OCI-LY1 (cell line): ENCODE measurements around the gene PRTFDC1.
"Not testable (repeated sequence)": the region's sequence is repeated elsewhere in the genome, so short reads cannot be mapped to it uniquely, and the experiment has no call there.

Source experiments
- H2AFZ ChIP-seq: fragments of 200-600 bp; sonication (generic), shearing (Covaris generic); 2 replicates; pipeline ENCODE4 v1.6.0; 2014; ENCODE audit warnings: antibody characterized with exemption, mild to moderate bottlenecking, low read length
- H3F3A ChIP-seq: fragments of 200-600 bp; sonication (generic), shearing (Covaris generic); 2 replicates; pipeline ENCODE4 v1.6.0; 2014; ENCODE audit warnings: mild to moderate bottlenecking, antibody characterized with exemption, low read length, moderate library complexity; ENCODE audit not compliant: insufficient read depth
- H3K27ac ChIP-seq: fragments of 200-600 bp; sonication (generic); 2 replicates; pipeline ENCODE4 v1.5.1; 2014; ENCODE audit warnings: low read length, mixed run types, mild to moderate bottlenecking, low read depth; ENCODE audit not compliant: poor library complexity, severe bottlenecking
- H3K27me3 ChIP-seq: fragments of 200-600 bp; sonication (generic); 2 replicates; pipeline ENCODE4 v1.6.0; 2014; ENCODE audit warnings: antibody characterized with exemption, mild to moderate bottlenecking, low read length, moderate library complexity; ENCODE audit not compliant: insufficient read depth
- H3K36me3 ChIP-seq: fragments of 200-600 bp; sonication (generic); 2 replicates; pipeline ENCODE4 v1.6.1; 2014; ENCODE audit warnings: mild to moderate bottlenecking, antibody characterized with exemption, low read length, moderate library complexity, mixed read lengths; ENCODE audit not compliant: insufficient read depth
- H3K4me1 ChIP-seq: fragments of 200-600 bp; sonication (generic); 2 replicates; pipeline ENCODE4 v1.5.1; 2014; ENCODE audit warnings: mild to moderate bottlenecking, low read length, moderate library complexity; ENCODE audit not compliant: insufficient read depth, severe bottlenecking
- H3K4me2 ChIP-seq: fragments of 200-600 bp; sonication (generic), shearing (Covaris generic); 2 replicates; pipeline ENCODE4 v1.6.1; 2014; ENCODE audit warnings: low read length
- H3K4me3 ChIP-seq: fragments of 200-600 bp; sonication (generic); 2 replicates; pipeline ENCODE4 v1.5.1; 2014; ENCODE audit warnings: low read length, low read depth, mild to moderate bottlenecking, mixed read lengths; ENCODE audit not compliant: poor library complexity, severe bottlenecking
- H3K79me2 ChIP-seq: fragments of 200-600 bp; shearing (Covaris generic); 2 replicates; pipeline ENCODE4 v1.6.1; 2016; ENCODE audit warnings: mixed run types, low read length, mixed read lengths; ENCODE audit not compliant: insufficient read depth
- H3K9ac ChIP-seq: fragments of 200-600 bp; sonication (generic), shearing (Covaris generic); 2 replicates; pipeline ENCODE4 v1.6.1; 2014; ENCODE audit warnings: mild to moderate bottlenecking, low read length, mixed read lengths
- H3K9me2 ChIP-seq: fragments of 200-600 bp; sonication (generic), shearing (Covaris generic); 2 replicates; pipeline ENCODE4 v1.6.1; 2014; ENCODE audit warnings: low read depth, mild to moderate bottlenecking, low read length, mixed read lengths
- H3K9me3 ChIP-seq: fragments of 200-600 bp; shearing (Covaris generic); 2 replicates; pipeline ENCODE4 v1.6.1; 2014; ENCODE audit warnings: low read length, mixed read lengths
- H4K20me1 ChIP-seq: fragments of 200-600 bp; sonication (generic), shearing (Covaris generic); 2 replicates; pipeline ENCODE4 v1.6.0; 2016; ENCODE audit warnings: mild to moderate bottlenecking, low read length; ENCODE audit not compliant: insufficient read depth
- CTCF ChIP-seq: fragments of 200-600 bp; sonication (generic), shearing (Covaris generic); IDR thresholded peaks from 2 replicates; pipeline ENCODE4 v1.5.1; 2017; ENCODE audit warnings: mild to moderate bottlenecking, antibody characterized with exemption, low read length, moderate library complexity, mixed read lengths
- EZH2 ChIP-seq: fragments of 200-600 bp; sonication (generic), shearing (Covaris generic); IDR thresholded peaks from 2 replicates; pipeline ENCODE4 v1.8.0; 2017; ENCODE audit warnings: borderline replicate concordance, mixed run types, mild to moderate bottlenecking, antibody characterized with exemption, low read length, moderate library complexity, mixed read lengths

PRTFDC1 gene

GRCh38 chr10:24920907-24921881 is 31.2 kb downstream of the PRTFDC1 start:
- Histone ChIP-seq H2AFZ (no peak overlapping the region), H4K20me1 (no peaks in the 10 kb centered on the region), H3K27ac (no peak overlapping the region), H3K4me1 (no peaks in the 10 kb centered on the region), H3F3A (no peaks in the 10 kb centered on the region), H3K36me3 (no peaks in the 10 kb centered on the region), H3K79me2 (no peaks in the 10 kb centered on the region), H3K9ac (no peak overlapping the region), H3K4me3 (no peak overlapping the region), H3K9me2 (no peaks in the 10 kb centered on the region), H3K9me3 (no peaks in the 10 kb centered on the region), H3K4me2 (no peak overlapping the region), H3K27me3 (no peaks in the 10 kb centered on the region)
- TF ChIP-seq CTCF (no peak), EZH2 (no peak)

DNA sequence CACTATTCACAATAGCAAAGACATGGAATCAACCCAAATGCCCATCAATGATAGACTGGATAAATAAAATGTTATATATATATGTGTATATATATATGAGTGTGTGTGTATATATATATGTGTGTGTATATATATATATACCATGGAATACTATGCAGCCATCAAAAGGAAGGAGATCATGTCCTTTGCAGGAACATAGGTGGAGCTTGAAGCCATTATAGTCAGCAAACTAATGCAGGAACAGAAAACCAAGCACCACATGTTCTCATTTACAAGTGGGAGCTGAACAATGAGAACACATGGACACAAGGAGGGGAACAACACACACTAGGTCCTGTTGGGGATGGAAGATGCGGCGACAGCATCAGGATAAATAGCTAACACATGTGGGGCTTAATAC is 32.2 kb downstream of the PRTFDC1 start:
- not testable (repeated sequence) for H2AFZ ChIP-seq, H3K9me3 ChIP-seq, H3K36me3 ChIP-seq, H3K27ac ChIP-seq, H3K4me1 ChIP-seq, H3F3A ChIP-seq, H4K20me1 ChIP-seq, H3K4me2 ChIP-seq, H3K4me3 ChIP-seq, H3K79me2 ChIP-seq, H3K27me3 ChIP-seq, H3K9me2 ChIP-seq, H3K9ac ChIP-seq

- not testable (repeated sequence) for H3K36me3 ChIP-seq
Observed at GRCh38 chr10:24919629-24920028, 32.8 kb downstream of the PRTFDC1 start.

GRCh38 chr10:24917979-24918378 is 34.4 kb downstream of the PRTFDC1 start:
- no peaks in the 10 kb centered on the region for H3K27me3 ChIP-seq
- TF ChIP-seq CTCF (no peak), EZH2 (no peak)
- no peaks in the 10 kb centered on the region for H3K79me2 ChIP-seq
- H3K4me2 ChIP-seq: no peak overlapping the region
- no peaks in the 10 kb centered on the region for H3K36me3 ChIP-seq
- H3K9me3 ChIP-seq: no peaks in the 10 kb centered on the region
- no peak overlapping the region for H2AFZ ChIP-seq
- H3K4me3 ChIP-seq: no peak overlapping the region
- H4K20me1 ChIP-seq: no peaks in the 10 kb centered on the region
- H3K9me2 ChIP-seq: no peaks in the 10 kb centered on the region
- no peaks in the 10 kb centered on the region for H3K4me1 ChIP-seq
- H3K9ac ChIP-seq: no peak overlapping the region
- no peak overlapping the region for H3K27ac ChIP-seq
- no peaks in the 10 kb centered on the region for H3F3A ChIP-seq

More at GRCh38 chr10:24919629-24920028, 32.8 kb downstream of the PRTFDC1 start:
- H3K9ac ChIP-seq, H3K27ac ChIP-seq, H3K4me2 ChIP-seq, H3K4me3 ChIP-seq, H3K4me1 ChIP-seq, H2AFZ ChIP-seq, H4K20me1 ChIP-seq, H3K27me3 ChIP-seq, H3K9me3 ChIP-seq, H3K79me2 ChIP-seq, H3F3A ChIP-seq, H3K9me2 ChIP-seq: not testable (repeated sequence)
